ENCODE results near the gene PRSS2.

Gene PRSS2

DNA sequence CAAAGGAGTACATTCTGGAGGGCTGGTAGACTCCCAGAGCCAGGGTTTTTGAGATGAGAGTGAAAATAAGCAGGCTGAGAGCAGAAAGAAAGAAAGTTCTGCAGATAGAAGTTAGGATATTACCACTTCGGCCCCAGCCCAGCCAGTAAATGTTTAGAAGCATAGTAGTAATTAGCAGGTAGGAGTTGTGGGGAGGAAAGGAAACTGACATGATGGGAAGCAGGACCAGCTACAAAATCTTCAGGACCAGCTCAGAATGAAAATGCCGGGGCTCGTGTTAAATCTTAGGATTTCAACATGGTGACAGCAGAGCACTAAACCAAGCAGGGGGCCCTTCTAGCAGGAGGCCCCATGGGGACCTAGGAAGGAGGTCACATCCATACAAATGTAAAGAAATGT is 28.7 kb downstream of the PRSS2 start:
- Mint-ChIP-seq H3K4me3 (peak overlapping the region; percentile 99), H3K27ac (peak overlapping the region; percentile 99), H3K4me1 (ENCODE audit: low read depth) (peaks cover 68% of the 10 kb centered on the region), H3K36me3 (peaks cover 51% of the 10 kb centered on the region), H3K27me3 (no peaks in the 10 kb centered on the region), H3K9me3 (ENCODE audit: low read depth) (no peaks in the 10 kb centered on the region)

DNA sequence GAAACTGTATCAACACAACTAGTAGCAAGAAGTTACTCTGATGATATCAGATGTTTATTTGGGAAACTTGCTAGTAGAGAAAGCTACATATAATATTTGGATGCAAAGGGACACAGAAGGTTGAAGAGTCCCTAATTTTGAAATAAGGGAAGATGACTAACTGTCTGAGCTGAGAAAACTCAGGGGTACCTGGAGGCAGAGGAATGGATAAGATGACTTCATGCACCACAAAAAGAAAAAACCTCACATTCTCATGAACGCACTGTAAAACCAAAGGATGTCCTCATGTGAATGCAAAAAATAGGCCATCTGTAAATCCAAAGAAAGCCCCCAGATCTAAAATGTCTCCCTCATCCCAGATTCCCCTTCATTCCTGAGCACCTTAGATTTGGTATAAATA is 29.3 kb downstream of the PRSS2 start:
- Mint-ChIP-seq H3K27me3 (no peaks in the 10 kb centered on the region), H3K27ac (peak overlapping the region; percentile 99), H3K9me3 (ENCODE audit: low read depth) (no peaks in the 10 kb centered on the region), H3K4me3 (peak overlapping the region; percentile 99), H3K4me1 (ENCODE audit: low read depth) (peaks cover 68% of the 10 kb centered on the region), H3K36me3 (peaks cover 58% of the 10 kb centered on the region)

DNA sequence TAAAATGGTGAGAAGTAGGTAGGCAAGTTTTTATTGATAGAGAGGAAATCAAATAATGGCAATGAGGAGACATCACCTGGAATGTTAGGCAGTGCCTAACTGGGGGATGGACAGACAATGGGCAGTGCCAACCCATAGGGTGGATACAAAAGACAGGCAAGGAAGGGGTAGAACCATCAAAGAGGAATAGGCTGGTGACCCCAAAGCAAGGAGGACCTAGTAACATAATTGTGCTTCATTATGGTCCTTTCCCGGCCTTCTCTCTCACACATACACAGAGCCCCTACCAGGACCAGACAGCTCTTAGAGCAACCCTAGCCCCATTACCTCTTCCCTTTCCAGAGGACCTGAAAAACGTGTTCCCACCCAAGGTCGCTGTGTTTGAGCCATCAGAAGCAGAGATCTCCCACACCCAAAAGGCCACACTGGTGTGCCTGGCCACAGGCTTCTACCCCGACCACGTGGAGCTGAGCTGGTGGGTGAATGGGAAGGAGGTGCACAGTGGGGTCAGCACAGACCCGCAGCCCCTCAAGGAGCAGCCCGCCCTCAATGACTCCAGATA is 30.0 kb downstream of the PRSS2 start:
- no peaks in the 10 kb centered on the region for H3K9me3 Mint-ChIP-seq (ENCODE audit: low read depth)
- peaks cover 58% of the 10 kb centered on the region for H3K36me3 Mint-ChIP-seq
- peak overlapping the region; percentile 99 for H3K4me3 Mint-ChIP-seq
- peaks cover 71% of the 10 kb centered on the region for H3K4me1 Mint-ChIP-seq (ENCODE audit: low read depth)
- H3K27ac Mint-ChIP-seq = peak overlapping the region; percentile 99
- no peaks in the 10 kb centered on the region for H3K27me3 Mint-ChIP-seq

DNA sequence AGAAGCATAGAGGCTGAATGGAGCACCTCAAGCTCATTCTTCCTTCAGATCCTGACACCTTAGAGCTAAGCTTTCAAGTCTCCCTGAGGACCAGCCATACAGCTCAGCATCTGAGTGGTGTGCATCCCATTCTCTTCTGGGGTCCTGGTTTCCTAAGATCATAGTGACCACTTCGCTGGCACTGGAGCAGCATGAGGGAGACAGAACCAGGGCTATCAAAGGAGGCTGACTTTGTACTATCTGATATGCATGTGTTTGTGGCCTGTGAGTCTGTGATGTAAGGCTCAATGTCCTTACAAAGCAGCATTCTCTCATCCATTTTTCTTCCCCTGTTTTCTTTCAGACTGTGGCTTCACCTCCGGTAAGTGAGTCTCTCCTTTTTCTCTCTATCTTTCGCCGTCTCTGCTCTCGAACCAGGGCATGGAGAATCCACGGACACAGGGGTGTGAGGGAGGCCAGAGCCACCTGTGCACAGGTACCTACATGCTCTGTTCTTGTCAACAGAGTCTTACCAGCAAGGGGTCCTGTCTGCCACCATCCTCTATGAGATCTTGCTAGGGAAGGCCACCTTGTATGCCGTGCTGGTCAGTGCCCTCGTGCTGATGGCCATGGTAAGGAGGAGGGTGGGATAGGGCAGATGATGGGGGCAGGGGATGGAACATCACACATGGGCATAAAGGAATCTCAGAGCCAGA is 31.0 kb downstream of the PRSS2 start:
- H3K27ac Mint-ChIP-seq = peak overlapping the region; percentile 99
- peak overlapping the region; percentile 99 for H3K4me3 Mint-ChIP-seq
- peaks cover 58% of the 10 kb centered on the region for H3K36me3 Mint-ChIP-seq
- H3K4me1 Mint-ChIP-seq (ENCODE audit: low read depth) = peaks cover 81% of the 10 kb centered on the region
- no peaks in the 10 kb centered on the region for H3K9me3 Mint-ChIP-seq (ENCODE audit: low read depth)
- no peaks in the 10 kb centered on the region for H3K27me3 Mint-ChIP-seq

DNA sequence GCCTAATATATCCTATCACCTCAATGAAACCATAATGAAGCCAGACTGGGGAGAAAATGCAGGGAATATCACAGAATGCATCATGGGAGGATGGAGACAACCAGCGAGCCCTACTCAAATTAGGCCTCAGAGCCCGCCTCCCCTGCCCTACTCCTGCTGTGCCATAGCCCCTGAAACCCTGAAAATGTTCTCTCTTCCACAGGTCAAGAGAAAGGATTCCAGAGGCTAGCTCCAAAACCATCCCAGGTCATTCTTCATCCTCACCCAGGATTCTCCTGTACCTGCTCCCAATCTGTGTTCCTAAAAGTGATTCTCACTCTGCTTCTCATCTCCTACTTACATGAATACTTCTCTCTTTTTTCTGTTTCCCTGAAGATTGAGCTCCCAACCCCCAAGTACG is 31.5 kb downstream of the PRSS2 start:
- Mint-ChIP-seq H3K4me3 (peak overlapping the region; percentile 99), H3K4me1 (ENCODE audit: low read depth) (peaks cover 86% of the 10 kb centered on the region), H3K36me3 (peaks cover 58% of the 10 kb centered on the region), H3K27ac (peak overlapping the region; percentile 99), H3K9me3 (ENCODE audit: low read depth) (no peaks in the 10 kb centered on the region), H3K27me3 (no peaks in the 10 kb centered on the region)

DNA sequence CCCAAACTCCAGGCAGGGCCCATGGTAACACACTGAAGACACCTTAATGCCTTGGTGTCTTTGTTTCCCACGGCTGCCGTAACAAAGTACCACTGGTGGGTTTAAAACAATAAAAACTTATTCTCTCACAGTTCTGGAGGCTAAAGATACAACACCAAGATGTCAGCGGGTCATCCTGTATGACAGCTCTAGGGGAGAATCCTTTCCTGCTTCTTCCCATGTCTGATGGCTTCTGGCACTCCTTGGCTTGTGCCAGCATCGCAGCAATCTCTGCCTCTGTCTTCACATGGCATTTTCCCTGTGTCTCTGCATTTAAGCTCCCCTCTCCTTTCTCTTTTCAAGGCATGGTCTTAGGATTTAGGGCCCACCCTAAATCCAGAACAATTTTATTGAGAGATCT is 33.1 kb downstream of the PRSS2 start:
- H3K36me3 Mint-ChIP-seq = peaks cover 51% of the 10 kb centered on the region
- no peaks in the 10 kb centered on the region for H3K9me3 Mint-ChIP-seq (ENCODE audit: low read depth)
- H3K4me1 Mint-ChIP-seq (ENCODE audit: low read depth) = peaks cover 96% of the 10 kb centered on the region
- H3K27ac Mint-ChIP-seq = peak overlapping the region; percentile 99
- H3K4me3 Mint-ChIP-seq = peak overlapping the region; percentile 99
- no peaks in the 10 kb centered on the region for H3K27me3 Mint-ChIP-seq

DNA sequence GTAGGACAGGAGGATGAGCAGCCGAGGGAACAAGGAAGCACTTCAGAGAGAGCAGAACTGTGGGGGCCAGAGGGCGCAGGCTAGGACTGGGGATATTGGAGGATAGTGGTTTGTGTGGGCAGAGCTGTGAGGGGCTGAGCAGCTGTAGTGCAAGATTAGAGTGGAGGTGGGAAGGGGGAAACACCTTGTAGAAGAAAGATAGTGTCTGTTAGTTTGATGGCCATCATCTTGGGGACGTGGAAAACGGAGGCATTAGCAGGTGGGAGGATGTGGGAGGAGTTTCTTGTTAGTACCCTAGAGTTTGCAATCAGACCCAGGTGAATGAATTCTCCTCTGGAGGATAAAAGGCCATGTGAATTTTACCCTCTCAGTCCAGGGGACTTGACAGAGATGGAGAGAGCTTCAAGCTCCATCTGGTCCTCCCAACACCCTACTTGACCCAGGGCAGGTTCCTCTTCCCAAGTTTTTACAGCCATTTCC is 34.0 kb downstream of the PRSS2 start:
- Mint-ChIP-seq H3K27me3 (no peaks in the 10 kb centered on the region), H3K27ac (peak overlapping the region; percentile 99), H3K4me1 (ENCODE audit: low read depth) (peaks cover 96% of the 10 kb centered on the region), H3K4me3 (peak overlapping the region; percentile 99), H3K9me3 (ENCODE audit: low read depth) (no peaks in the 10 kb centered on the region), H3K36me3 (peaks cover 44% of the 10 kb centered on the region)

DNA sequence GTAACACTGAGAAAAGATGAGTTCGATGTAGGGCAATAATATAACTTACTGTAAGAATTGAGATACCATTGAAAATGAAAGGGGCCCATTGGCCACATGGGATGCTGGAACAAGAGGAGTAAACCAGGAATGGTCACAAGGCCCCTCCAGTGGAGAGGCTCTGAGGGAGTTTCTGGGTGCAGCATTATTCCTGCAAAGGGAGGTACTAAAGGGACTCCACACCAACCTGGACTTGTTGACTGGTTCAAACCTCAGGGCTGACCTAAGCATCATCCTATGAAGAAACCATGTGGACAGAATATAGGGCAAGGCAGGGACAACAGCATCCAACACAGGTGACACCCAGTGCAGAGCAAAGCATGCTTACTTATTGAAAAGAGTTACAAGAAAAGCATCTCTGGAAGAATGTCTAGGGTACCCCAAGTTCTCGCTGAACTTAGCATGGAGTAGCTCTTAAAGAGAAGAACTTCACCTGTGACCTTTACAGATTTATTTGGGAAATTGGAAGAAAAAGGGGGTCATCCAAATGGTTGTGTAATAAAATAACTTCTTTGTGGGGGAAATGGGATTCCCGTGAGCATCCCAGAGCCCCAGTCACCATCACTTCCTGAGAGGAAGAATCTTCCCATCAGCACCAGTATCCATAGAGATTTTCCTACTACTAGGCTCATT is 34.7 kb downstream of the PRSS2 start:
- peak overlapping the region; percentile 99 for H3K27ac Mint-ChIP-seq
- no peaks in the 10 kb centered on the region for H3K9me3 Mint-ChIP-seq (ENCODE audit: low read depth)
- peaks cover 96% of the 10 kb centered on the region for H3K4me1 Mint-ChIP-seq (ENCODE audit: low read depth)
- peaks cover 37% of the 10 kb centered on the region for H3K36me3 Mint-ChIP-seq
- H3K27me3 Mint-ChIP-seq = no peaks in the 10 kb centered on the region
- peak overlapping the region; percentile 99 for H3K4me3 Mint-ChIP-seq

DNA sequence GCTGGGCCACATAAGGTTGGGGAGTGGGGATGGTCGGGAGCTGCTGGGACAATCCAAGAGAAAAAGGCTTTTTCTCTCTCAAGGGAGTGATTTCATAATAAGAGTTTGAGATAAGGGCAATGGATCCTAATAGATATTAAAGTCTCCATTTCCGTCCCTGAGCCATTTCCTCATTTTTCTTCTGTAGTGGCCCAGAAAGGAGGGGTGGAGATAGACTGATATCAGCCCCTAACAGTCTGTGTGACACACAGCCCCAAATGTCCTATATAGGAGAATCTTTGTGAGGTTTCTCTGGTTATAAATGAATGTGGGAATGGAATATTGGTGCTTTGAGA is 35.2 kb downstream of the PRSS2 start:
- Mint-ChIP-seq H3K36me3 (peaks cover 33% of the 10 kb centered on the region), H3K27ac (peak overlapping the region; percentile 99), H3K4me1 (ENCODE audit: low read depth) (peaks cover 95% of the 10 kb centered on the region), H3K4me3 (peak overlapping the region; percentile 99), H3K9me3 (ENCODE audit: low read depth) (no peaks in the 10 kb centered on the region), H3K27me3 (no peaks in the 10 kb centered on the region)

DNA sequence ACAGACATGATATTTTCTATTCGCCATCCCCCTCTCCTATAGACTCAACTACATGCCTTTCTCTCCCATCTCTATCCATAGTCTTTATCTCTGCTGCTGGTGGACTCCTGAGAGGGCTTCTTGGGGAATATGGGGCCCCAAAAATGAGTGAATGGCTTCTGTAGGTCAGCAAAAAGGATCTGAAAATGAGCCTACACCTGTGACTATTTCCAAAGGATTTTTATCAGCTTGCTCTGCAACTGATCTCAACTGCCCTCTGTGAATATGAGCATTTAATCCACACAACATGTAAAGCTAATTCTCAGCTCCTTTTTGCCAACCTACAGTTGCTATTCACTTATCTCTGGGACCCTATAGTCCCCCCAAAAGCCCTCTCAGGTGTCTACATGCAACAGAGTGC is 36.2 kb downstream of the PRSS2 start:
- peaks cover 26% of the 10 kb centered on the region for H3K36me3 Mint-ChIP-seq

DNA sequence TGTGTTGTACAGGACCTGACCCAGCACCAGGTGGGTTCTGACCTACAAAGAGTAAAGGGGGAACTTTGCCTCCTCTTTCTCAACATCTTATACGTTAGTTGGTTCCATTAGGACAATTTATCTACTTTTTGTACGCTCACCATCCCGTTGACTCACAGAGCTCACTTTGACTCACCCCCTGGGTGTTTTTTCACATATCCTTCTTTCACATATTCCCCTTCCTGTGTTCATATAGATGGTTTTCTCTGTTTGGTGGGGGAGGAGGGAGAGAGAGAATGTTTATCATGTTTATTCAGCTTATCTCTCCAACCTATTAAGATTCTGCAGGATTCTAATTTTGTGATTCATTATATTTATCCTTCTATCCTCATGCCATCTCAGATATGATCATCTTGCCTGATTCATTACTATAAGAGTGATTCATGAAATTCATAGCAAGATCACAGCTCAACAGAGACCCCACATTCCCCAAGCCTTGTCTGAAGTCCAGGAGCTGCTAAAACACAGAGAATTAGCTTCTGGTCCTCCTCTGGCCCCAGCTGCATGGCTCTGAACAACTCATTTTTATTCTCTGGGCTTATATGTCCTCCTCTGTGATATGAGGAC is 37.2 kb downstream of the PRSS2 start:
- Mint-ChIP-seq H3K4me1 (ENCODE audit: low read depth) (peaks cover 96% of the 10 kb centered on the region), H3K27me3 (no peaks in the 10 kb centered on the region), H3K4me3 (peak overlapping the region; percentile 81), H3K9me3 (ENCODE audit: low read depth) (no peaks in the 10 kb centered on the region), H3K27ac (peak overlapping the region; percentile 99), H3K36me3 (peaks cover 17% of the 10 kb centered on the region)

More for the DNA sequence above, 36.2 kb downstream of the PRSS2 start:
- peaks cover 96% of the 10 kb centered on the region for H3K4me1 Mint-ChIP-seq (ENCODE audit: low read depth)
- H3K4me3 Mint-ChIP-seq = peak overlapping the region; percentile 81
- H3K9me3 Mint-ChIP-seq (ENCODE audit: low read depth) = no peaks in the 10 kb centered on the region
- peak overlapping the region; percentile 99 for H3K27ac Mint-ChIP-seq
- no peaks in the 10 kb centered on the region for H3K27me3 Mint-ChIP-seq

DNA sequence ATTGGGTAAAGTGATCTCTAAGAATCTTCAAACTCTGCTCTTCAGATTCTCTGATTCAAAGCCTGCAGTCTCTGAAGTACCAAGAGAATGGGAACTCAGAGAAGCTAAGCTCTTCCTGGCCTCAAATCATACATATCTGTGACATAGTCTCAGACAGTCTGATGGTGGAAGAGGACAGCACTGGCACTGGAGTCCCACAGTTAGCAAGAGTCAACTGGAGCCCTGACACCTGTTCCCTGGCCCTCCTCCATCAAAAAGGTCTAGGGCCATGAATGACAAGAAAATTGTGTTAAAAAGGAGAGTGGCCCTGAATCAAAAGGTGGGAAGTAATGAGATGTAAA is 37.7 kb downstream of the PRSS2 start:
- H3K27ac Mint-ChIP-seq = peak overlapping the region; percentile 99
- H3K36me3 Mint-ChIP-seq = peaks cover 12% of the 10 kb centered on the region
- H3K9me3 Mint-ChIP-seq (ENCODE audit: low read depth) = no peaks in the 10 kb centered on the region
- no peaks in the 10 kb centered on the region for H3K27me3 Mint-ChIP-seq
- H3K4me3 Mint-ChIP-seq = peak overlapping the region; percentile 81
- peaks cover 96% of the 10 kb centered on the region for H3K4me1 Mint-ChIP-seq (ENCODE audit: low read depth)

DNA sequence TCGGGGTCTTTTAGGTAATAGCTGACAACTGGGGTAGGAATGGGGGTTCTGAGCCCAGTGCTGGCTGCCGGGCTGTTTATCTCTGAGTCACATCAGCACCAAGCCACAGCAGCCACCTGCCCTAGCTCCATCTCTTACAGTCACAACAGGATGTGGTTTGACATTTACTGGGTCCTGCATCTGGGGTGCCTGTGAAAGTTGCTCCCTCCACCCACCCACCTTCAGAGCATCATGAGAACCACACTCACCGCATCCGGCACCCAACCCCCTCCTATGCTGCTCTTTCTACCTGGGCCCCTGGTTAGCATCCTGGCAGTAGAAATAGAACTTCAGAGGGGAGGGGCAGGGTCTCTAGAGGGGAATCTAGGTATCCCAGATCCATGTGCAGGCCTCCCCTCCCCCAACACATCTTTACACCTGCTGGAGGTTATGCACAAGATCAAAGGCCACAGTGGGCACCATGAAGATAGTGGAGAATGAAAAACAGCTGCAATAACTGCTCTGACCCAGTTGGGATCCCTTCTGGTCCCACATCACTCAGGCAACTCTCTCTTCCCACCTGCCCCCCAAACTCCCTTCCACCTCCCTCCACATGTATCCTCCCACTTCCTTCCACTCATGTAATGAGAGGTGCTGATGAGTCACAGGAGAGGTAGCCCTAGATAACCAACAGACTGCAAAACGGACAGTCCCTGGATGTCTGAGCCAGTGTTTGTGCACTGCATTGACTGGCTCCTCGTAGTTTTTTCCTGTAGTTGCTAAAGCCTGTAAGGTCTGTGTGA is 38.2 kb downstream of the PRSS2 start:
- Mint-ChIP-seq H3K4me3 (peak overlapping the region; percentile 81), H3K27ac (peak overlapping the region; percentile 99), H3K9me3 (ENCODE audit: low read depth) (no peaks in the 10 kb centered on the region), H3K4me1 (ENCODE audit: low read depth) (peaks cover 94% of the 10 kb centered on the region), H3K36me3 (peaks cover 10% of the 10 kb centered on the region), H3K27me3 (no peaks in the 10 kb centered on the region)

DNA sequence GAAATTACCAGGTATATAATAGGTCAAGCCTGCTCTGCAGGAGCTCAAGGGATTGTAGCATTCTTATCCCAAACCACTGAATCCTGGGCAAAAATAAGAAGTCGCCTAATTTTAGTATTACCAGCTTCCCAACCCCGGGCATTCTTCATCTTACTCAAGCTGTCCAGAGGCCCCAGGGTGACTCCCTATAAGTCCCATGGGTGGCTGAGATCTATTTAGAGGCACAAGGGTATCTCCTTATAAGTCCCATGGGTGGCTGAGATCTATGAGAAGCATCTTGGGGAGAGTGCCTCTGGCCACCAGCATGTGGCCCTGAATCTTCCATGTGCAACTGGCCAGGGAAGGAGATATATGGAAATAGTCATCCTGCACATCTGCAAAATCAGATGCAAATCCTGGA is 38.9 kb downstream of the PRSS2 start:
- Mint-ChIP-seq H3K36me3 (peaks cover 5% of the 10 kb centered on the region), H3K4me3 (peak overlapping the region; percentile 81), H3K4me1 (ENCODE audit: low read depth) (peaks cover 91% of the 10 kb centered on the region), H3K27me3 (no peaks in the 10 kb centered on the region), H3K27ac (peak overlapping the region; percentile 99), H3K9me3 (ENCODE audit: low read depth) (no peaks in the 10 kb centered on the region)
